Measurements from ENCODE around the gene CDK4.

DNA sequence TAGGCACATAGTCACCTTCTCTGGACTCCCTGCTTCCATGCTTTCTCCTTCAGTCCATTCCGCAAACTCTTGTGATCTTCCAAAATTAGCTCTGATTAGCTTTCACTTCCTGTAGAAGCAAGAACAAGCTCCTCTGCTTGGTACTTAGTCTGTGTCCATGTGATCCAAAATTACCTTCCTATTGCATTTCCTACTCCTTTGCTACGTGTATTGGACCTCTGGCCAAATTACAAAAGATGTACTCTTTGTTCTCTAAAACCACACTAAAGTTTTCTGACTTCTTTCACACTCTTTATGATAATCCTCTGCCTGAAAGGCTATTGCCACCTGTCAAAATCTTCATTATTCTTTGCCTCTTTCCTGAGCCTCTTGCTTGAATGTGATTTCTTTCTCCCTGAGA, 29.7 kb upstream of the CDK4 start:
- TF ChIP-seq CTCF (IDR thresholded peaks at IDR 0.05): no peak
- TF ChIP-seq POLR2A (IDR thresholded peaks at IDR 0.05): no peak

Data from Peyer's patch (tissue), 4 donors.